HG03066 (cell line): ENCODE results near the gene TMEM151B.
"Not testable (repeated sequence)": the region's sequence is repeated elsewhere in the genome, so short reads cannot be mapped to it uniquely, and the experiment has no call there.

Source experiments
- ATAC-seq: cut with Tn5 transposase; IDR thresholded peaks from one replicate; pipeline ENCODE4 v1.9.1; 2021; ENCODE audit warnings: low read depth; ENCODE audit not compliant: unreplicated experiment

Gene TMEM151B

DNA sequence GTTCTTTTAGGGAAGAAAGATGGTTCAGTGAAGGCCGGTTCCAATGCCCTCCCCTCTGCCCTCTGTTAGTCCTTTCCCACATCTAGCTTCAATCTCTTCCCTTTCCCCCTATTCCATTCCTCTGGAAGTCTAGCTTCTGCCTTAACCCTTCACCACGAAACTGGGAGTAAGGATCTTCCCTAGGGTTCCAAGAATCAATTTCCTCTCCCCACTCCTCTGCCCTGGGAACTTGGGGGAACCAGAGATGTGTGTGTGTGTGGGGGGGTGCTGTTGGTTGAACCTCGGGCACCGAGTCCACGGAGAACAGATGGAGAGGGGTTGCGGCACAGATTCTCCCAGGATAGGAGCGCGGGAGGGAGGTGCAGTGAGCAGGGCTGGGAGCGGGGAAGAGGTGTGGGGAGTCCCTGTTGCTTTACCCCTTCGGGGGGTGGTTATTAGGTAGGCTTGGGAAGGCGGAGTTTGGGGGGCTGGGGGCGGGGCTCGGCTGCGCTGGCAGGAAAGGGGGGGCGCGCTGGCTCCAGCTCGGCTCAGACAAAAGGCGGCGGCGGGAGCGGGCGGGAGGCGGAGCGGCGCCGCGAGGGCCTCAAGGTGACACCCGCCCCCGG, at the start of gene TMEM151B:
Gene TMEM151B (plus strand): TSS at position 530 of the 605 bp plus-strand sequence. CDS start 293 bp downstream, outside the sequence.
- no peak for ATAC-seq

- no peak for ATAC-seq
Observed at GRCh38 chr6:44220913-44221290, 49.3 kb upstream of the TMEM151B start.

DNA sequence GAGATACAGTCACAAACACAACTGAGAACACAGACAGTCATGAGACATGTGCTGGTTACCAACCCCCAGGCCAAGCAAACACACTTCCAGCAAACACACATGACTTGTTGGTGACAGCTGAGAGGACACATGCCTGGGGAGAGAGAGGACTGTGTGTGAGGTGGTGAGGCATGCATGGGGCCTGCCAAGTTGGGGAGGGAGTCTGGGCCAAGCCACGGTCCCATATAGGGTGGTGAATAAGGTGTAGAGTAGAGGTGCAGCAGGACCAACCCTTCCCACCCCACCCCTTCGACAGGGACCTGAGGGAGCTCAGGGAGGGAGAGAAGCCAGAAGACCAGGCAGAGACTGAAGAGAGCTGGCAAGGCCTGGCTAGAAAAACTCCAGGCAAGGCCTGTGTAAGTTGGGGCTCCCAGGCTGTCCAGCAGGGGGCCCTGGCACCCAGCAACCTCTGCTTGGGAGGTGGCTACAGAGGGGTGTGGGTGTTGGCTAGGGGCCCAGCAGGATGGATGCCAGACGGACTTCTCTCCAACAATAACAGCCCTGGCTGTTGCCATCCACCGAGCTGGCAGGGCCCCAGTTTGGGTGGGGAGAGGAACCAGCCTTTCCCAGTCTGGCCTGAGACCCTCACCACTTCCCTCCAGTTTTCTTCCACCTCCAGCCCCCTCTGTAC, 48.8 kb upstream of the TMEM151B start:
- ATAC-seq = no peak

DNA sequence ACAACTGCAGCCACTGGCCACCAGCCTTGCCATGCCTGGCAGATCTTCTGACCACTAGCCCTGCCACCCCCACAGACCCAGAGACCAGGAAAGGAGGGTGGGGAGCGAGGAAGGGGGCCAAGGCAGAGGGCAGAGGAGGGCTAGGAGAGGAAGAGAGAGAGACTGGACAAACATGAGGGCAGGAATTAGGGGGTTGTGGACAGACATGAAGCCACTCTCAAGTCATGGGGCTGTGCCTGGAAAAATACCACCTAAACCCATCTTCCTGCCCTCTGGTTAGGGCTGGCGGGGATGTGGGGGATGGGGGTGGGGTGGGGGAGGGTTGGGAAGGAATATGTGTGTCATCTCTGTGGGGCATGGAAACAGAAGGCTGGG, 48.3 kb upstream of the TMEM151B start:
- no peak for ATAC-seq

- ATAC-seq = peak; percentile 2
Observed at GRCh38 chr6:44222486-44223318, 47.5 kb upstream of the TMEM151B start.

DNA sequence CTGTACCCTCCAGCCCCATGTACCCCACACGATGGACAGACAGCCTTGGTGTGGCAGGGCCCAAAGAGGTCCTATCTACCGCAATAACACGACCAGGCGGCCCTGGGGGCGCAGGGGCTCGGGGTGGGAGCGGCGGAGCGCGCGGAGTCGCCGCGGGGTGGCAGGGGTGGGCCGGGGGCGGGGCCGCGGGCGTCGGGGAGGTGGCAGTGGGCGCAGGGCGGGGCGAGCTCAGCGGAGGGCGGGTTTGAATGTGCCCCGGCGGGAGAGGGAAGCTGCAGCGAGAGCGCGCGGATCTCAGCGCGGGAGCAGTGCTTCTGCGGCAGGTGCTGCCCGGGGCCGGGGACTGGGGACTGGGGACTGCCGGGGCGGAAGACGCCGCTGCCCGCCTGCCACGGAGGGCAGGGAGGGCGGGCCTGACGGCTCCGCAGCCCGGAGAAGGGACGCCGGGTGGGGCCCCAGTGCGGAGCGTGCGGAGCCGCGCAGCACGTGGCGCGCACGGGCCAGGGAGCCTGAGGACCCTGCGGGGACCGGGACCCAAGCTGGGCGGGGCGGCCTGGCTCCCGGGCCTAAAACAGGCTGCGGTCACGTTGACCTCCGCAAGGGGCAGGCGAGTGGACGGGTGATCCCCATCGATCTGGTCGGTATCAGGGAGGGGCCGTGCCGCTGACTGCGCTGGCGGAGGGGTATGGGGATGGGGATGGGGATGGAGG, 46.8 kb upstream of the TMEM151B start, which contains the start of gene SLC29A1:
Gene SLC29A1 (plus strand): TSS at position 277 of the 710 bp plus-strand sequence. CDS start 3,719 bp downstream, outside the sequence.
- ATAC-seq = peak; percentile 33

GRCh38 chr6:44224029-44224964, 46.0 kb upstream of the TMEM151B start:
- ATAC-seq = peak; percentile 8

DNA sequence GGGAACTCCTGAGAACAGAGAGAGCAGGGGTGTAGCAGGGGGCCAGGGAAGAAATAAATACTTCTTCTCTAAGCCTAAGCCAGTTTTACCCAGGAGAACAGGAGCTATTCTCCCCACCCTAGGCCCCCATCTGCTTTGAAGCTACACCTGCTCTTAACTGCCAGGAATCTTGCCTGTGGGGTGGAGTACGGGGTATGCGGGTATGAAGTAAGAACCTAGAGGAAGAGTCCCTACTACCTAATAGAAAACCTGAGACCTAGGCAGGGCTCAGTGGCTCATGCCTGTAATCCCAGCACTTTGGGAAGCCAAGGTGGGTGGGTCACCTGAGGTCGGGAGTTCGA, 45.3 kb upstream of the TMEM151B start:
- no peak for ATAC-seq

DNA sequence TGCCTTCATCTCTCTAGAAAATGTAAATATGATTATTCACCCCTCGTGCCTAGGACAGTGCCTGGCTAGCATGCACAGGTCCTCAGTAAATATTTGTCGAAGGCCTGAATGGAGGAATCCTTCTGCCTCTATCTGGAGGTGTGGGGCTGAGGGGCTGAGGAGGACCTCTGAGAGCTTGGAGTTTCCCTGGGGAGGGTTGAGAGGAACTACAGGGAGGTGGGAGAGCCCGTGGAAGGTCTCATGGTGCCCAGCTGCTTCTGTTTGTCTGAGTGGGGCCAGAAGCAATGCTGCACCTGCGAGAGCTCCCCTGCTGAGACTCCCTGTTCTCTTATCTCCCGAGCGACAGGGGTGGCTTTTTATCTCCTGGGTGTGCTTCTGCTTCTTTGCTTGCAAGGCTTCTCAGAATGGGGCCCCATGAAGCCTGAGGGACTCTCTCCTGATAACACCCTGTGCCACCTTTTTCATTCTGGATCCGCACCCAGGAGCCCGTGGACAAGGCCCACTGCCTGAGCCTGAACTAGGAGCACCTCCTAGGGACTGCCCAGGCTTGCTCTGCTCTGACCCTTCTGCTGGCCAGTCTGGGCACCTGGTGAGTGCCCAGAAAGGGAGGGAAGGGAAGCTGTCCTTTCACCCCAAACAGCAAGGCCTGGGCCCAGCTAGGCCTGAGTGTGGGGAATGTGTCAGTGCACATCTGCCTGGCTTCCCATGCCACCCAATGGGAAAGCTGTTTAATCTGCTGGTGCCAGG, 44.5 kb upstream of the TMEM151B start:
- no peak for ATAC-seq

GRCh38 chr6:44226368-44227147, 43.7 kb upstream of the TMEM151B start:
- no peak for ATAC-seq

DNA sequence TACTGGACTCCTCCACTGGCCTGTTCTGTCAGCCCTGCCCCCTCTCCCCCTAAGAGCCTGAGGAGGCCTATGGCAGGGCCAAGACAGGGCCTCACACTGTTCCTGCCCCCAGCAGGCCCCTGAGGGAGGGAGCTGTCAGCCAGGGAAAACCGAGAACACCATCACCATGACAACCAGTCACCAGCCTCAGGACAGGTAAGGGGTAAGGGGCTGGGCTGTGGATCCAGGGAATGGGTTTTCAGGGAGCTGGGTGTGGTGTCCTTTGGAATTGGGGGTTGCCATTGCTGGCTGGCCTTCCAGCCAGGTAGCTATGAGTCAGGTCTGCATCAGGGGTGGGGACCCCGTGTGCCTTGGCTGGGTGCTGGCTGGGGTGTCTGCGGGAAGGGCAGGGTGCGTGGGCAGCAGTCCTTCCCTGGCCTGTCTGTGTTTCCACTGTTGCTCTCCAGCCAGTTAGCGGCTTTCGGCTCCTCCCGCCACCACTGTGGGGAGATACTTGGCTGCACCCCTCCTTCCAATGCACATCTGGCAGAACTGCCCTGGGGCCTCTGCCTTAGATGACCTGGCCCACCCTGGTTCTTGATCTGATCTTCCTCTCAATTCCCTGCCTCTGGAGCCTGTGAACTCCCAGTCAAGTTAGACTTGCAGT, 43.0 kb upstream of the TMEM151B start:
- no peak for ATAC-seq

DNA sequence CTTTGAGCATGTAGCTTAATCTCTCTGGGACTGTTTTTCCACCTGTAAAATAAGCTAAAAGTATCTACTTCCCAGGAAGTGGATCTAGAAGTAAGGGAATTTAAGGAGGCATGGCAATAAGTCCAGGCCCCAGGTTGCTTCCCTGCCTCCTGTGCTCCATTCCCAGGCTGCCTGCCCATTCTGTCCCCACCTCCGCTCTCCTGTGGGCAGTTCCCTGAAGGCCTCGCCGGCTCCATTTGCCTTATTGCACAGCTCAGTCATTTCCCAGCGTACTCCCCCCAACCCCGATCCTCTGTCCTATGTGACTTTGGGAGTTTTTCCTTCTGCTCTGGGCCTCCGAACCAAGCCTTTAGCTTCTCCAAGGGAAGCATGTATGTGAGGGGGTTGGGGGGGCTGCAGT, 42.2 kb upstream of the TMEM151B start:
- no peak for ATAC-seq

DNA sequence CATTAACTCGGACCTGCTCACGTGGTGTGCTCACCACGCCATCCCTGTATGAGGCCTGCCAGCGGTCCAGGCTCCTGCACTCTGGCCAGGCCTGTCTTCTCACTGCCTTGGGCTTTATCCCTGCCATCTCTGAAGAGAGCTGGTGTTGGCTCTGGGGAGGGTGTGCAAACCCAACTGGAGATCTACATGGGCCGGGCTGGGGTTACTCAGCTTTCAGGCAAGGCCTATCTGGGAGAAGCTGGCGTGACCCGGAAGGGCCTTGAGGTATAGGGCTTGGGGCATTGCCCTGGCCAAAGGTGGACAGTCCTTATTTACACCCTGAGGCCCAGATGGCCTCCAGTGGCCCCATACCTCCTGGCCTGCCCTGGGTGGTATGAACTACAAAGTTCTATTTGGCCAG, 41.8 kb upstream of the TMEM151B start:
- no peak for ATAC-seq

- no peak for ATAC-seq
Observed at GRCh38 chr6:44228836-44229235, 41.4 kb upstream of the TMEM151B start.

- no peak for ATAC-seq
Observed at GRCh38 chr6:44229376-44230033, 40.7 kb upstream of the TMEM151B start.

DNA sequence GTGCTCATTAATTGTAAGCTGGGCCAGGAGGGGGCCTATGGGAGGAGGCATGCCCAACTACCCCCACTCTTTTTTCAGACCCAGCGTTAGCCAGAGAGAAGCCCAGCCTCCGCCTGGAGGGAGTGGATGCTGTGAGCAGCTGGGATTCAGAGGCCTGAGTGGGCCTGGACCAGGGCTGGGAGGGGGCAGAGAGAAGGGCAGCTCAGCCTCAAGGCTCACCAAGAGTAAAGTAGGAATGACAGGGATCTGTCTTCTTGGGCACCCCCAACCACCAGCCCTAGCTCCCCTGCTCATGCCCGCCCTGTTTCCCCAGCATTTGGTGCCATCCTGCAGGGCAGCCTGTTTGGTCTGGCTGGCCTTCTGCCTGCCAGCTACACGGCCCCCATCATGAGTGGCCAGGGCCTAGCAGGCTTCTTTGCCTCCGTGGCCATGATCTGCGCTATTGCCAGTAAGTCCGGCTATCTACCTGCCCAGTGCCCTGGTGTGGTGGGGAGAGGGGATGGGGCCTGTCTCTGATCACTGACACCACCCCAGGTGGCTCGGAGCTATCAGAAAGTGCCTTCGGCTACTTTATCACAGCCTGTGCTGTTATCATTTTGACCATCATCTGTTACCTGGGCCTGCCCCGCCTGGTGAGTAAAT, 40.1 kb upstream of the TMEM151B start:
- ATAC-seq = no peak

DNA sequence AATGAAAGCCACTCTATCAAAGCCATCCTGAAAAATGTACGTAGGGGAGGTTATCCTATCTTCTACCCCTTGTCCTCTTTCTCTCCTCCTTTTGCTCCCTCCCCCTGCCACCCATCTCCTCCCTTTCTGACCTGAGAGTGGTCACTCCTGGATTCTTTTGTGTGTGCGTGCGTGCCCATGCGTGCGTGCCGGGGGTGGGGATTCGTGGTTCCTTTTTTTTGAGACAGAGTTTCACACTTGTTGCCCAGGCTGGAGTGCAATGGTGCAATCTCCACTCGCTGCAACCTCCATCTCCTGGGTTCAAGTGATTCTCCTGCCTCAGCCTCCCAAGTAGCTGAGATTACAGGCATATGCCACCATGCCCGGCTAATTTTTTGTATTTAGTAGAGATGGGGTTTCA, 38.8 kb upstream of the TMEM151B start:
- not testable (repeated sequence) for ATAC-seq
